SU-DHL-6 (cell line): Measurements from ENCODE around the gene C16orf89.
"Not testable (repeated sequence)": the region's sequence is repeated elsewhere in the genome, so short reads cannot be mapped to it uniquely, and the experiment has no call there.

Experiments
- EZH2phosphoT487 ChIP-seq: fragments of 200-600 bp; sonication (generic), shearing (Covaris generic); conservative IDR thresholded peaks from 2 replicates; pipeline ENCODE4 v1.6.1; 2018; ENCODE audit warnings: mild to moderate bottlenecking, antibody characterized with exemption, low read length, moderate library complexity, mixed read lengths
- TF ChIP-seq, protein P1 (sequence below): fragments of 200-600 bp; sonication (generic); IDR thresholded peaks from one replicate; pipeline ENCODE4 v1.5.1; 2017; ENCODE audit warnings: antibody characterized with exemption, mild to moderate bottlenecking, low read length, moderate library complexity; ENCODE audit not compliant: insufficient read depth, poor library complexity, severe bottlenecking

DNA sequence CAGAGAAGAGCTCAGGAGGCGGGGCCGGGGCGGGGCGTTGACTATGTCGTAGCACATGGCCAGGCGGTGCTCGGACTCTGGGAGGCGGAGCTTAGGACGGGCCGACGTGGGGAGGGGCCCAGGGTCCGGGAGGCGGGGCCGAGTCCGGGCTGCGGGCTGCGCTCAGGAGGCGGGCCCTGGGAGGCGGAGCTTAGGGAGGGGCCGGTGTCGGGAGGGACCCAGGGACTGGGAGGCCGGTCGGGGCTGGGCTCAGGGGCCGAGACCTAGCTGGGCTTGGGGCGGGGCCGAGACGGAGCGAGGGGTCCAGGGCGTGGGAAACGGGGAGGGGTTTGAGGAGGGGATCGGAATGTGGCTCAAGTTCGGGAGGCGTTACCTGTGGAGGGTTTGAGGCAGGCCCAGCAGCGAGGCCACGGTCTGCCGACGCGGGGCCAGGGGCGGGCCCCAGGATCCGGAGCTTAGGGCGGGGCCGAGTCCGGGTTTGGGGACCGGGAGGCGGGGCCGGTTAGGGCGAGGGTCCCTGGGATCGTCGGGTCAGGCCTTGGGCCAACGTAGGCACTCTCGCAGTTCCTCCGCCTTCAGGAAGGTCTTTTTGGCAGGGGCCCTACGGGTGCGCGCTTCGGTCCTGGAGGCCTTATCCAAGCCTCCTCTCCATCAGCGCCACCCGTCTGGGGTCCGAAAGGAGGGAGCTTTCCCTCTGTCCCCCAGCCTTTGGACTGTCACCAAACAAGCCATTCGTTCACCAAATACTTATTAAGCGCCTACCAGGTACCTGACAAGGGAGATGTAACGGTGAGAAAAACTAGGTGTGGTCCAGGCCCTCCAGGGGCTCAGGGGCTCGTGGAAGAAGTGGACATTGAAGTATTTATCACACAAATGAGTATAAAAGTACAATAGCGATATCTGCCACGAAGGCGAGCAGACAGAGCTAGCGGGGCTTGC, 32.7 kb upstream of the C16orf89 start:
- TF ChIP-seq, protein P1, sequence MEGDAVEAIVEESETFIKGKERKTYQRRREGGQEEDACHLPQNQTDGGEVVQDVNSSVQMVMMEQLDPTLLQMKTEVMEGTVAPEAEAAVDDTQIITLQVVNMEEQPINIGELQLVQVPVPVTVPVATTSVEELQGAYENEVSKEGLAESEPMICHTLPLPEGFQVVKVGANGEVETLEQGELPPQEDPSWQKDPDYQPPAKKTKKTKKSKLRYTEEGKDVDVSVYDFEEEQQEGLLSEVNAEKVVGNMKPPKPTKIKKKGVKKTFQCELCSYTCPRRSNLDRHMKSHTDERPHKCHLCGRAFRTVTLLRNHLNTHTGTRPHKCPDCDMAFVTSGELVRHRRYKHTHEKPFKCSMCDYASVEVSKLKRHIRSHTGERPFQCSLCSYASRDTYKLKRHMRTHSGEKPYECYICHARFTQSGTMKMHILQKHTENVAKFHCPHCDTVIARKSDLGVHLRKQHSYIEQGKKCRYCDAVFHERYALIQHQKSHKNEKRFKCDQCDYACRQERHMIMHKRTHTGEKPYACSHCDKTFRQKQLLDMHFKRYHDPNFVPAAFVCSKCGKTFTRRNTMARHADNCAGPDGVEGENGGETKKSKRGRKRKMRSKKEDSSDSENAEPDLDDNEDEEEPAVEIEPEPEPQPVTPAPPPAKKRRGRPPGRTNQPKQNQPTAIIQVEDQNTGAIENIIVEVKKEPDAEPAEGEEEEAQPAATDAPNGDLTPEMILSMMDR = not testable (repeated sequence)
- not testable (repeated sequence) for TF ChIP-seq EZH2phosphoT487
